Measurements from ENCODE around the gene SNX10.

DNA sequence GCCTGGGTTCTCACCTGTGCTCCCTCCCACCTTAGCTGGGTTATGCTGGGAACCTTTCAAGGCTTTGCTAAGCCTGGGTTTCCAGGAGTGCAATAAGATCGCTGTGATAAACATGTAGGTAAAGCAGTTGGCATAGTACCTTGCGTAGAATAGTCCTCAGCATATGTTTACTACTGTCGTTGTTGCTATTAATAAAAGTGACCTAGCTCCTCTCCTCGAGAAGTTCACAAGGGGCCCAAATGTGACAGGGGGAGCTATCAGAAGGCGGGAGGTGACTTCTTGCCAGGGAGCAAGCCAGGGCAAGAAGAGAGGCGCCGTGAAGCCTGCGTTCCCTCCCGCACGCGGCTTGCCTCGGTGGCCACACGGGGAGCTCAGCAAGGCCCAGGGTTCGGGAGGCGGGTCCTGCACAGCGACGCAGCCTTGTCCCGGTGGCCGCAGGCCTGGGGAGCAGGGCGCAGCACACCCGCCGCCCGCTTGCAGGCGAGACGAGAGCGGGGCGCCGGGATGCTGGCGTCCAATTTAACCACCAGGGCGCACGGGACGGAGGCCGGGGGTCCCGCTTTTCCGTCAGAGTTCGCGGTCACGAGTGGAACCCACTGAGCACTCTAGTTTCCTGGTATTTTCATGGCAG lies 106.2 kb downstream of the SNX10 start:
- peak; percentile 39 for TF ChIP-seq EZH2 (IDR thresholded peaks at IDR 0.05; ENCODE audit: low read length)
- TF ChIP-seq, protein P1, sequence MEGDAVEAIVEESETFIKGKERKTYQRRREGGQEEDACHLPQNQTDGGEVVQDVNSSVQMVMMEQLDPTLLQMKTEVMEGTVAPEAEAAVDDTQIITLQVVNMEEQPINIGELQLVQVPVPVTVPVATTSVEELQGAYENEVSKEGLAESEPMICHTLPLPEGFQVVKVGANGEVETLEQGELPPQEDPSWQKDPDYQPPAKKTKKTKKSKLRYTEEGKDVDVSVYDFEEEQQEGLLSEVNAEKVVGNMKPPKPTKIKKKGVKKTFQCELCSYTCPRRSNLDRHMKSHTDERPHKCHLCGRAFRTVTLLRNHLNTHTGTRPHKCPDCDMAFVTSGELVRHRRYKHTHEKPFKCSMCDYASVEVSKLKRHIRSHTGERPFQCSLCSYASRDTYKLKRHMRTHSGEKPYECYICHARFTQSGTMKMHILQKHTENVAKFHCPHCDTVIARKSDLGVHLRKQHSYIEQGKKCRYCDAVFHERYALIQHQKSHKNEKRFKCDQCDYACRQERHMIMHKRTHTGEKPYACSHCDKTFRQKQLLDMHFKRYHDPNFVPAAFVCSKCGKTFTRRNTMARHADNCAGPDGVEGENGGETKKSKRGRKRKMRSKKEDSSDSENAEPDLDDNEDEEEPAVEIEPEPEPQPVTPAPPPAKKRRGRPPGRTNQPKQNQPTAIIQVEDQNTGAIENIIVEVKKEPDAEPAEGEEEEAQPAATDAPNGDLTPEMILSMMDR (optimal IDR thresholded peaks at IDR 0.05 in 1 of 3, IDR thresholded peaks at IDR 0.05 in 1 of 3, conservative IDR thresholded peaks at IDR 0.05 in 1 of 3; ENCODE audit: extremely low read depth in 1 of 3, insufficient read depth in 2 of 3, low read length in 3 of 3): no peak

All from keratinocyte (primary cell).